Aorta (tissue), 5 donors: ENCODE data around the gene DHCR24. TPM values are rescaled to one million over a fixed set of nuclear protein-coding genes. Genes with fewer than 3 reads are reported as not detected.
A peak's percentile ranks its signal among the peaks of the same experiment; 100 is the strongest.

Source experiments
- ATAC-seq: fragments of 200-7000 bp; cut with Tn5 transposase; one replicate; pipeline ENCODE4 v1.9.1; 2022; ENCODE audit warnings: moderate library complexity; ENCODE audit not compliant: low FRiP score
- DNase-seq, 2 donors: peaks; one replicate each; pipeline ENCODE4 v3.0.0-alpha.2; 2020
- H3K27ac ChIP-seq, 2 donors: one replicate each; pipeline ENCODE4 v1.5.1; 2013; ENCODE audit warnings: low read length in 2 of 2, mild to moderate bottlenecking in 2 of 2, moderate library complexity in 2 of 2, control low read depth in 1 of 2, inconsistent platforms in 1 of 2, low read depth in 1 of 2
- H3K27me3 ChIP-seq, 2 donors: one replicate each; pipeline ENCODE4 v1.6.1; 2013; ENCODE audit warnings: control low read depth in 1 of 2, low read length in 1 of 2, mild to moderate bottlenecking in 1 of 2, moderate library complexity in 1 of 2; ENCODE audit not compliant: insufficient read depth in 2 of 2, control insufficient read depth in 1 of 2
- H3K36me3 ChIP-seq, 2 donors: one replicate each; pipeline ENCODE4 v1.6.1; 2013; ENCODE audit warnings: control low read depth in 1 of 2, low read length in 1 of 2, mild to moderate bottlenecking in 1 of 2; ENCODE audit not compliant: insufficient read depth in 2 of 2, control insufficient read depth in 1 of 2
- H3K4me1 ChIP-seq, 2 donors: one replicate each; pipeline ENCODE4 v1.6.1; 2013; ENCODE audit warnings: low read length in 2 of 2, control low read depth in 1 of 2, mild to moderate bottlenecking in 1 of 2, moderate library complexity in 1 of 2; ENCODE audit not compliant: insufficient read depth in 2 of 2, control insufficient read depth in 1 of 2
- H3K4me3 ChIP-seq, 2 donors: one replicate each; pipeline ENCODE4 v1.5.1; 2013; ENCODE audit warnings: low read length in 2 of 2, control low read depth in 1 of 2, mild to moderate bottlenecking in 1 of 2
- H3K9me3 ChIP-seq: one replicate; pipeline ENCODE4 v1.6.1; 2013; ENCODE audit warnings: mild to moderate bottlenecking, low read length; ENCODE audit not compliant: control insufficient read depth
- WGBS, 2 donors: extraction: QIAGEN DNeasy Blood & Tissue Kit; methylation state at CpG; one replicate each; pipeline ENCODE4 v1.1.7; 2013; 5-methylcytosine and 5-hydroxymethylcytosine counted together
- intact Hi-C, 2 donors: fragments of 100-400 bp; cut with DNase I; formaldehyde crosslinking; loops; one replicate each; pipeline versions ENCODE4 v1.14.2 to v1.15.0; 2022
- polyA plus RNA-seq, 2 donors: library from polyadenylated mRNA; stranded (reverse); fragments of 200-250 nt; gene quantifications; one replicate each; pipeline ENCODE4 v1.2.3, GENCODE V29; 2013
- total RNA-seq, 2 donors: library from RNA; stranded (reverse); fragmentation: NEBNext Ultra II Directional; extraction: Animal tissue kit (Norgen Biotek cat#: 25700); gene quantifications; one replicate each; pipeline ENCODE4 v1.2.1, GENCODE V29; 2021
- donor health status: healthy with polysubstance abuse.
- donor health status: Bipolar disorder and iron deficiency.
- donor health status: DM: no; HTN: no; CAD: no.
- donor health status: DM: no; HTN: no; CAD: no.
- donor health status: DM: yes; HTN: yes; CAD: no.

Gene DHCR24
- total and polyA plus RNA-seq, 4 donors, result 5.1 to 29.6 (median 16.0) TPM

DNA sequence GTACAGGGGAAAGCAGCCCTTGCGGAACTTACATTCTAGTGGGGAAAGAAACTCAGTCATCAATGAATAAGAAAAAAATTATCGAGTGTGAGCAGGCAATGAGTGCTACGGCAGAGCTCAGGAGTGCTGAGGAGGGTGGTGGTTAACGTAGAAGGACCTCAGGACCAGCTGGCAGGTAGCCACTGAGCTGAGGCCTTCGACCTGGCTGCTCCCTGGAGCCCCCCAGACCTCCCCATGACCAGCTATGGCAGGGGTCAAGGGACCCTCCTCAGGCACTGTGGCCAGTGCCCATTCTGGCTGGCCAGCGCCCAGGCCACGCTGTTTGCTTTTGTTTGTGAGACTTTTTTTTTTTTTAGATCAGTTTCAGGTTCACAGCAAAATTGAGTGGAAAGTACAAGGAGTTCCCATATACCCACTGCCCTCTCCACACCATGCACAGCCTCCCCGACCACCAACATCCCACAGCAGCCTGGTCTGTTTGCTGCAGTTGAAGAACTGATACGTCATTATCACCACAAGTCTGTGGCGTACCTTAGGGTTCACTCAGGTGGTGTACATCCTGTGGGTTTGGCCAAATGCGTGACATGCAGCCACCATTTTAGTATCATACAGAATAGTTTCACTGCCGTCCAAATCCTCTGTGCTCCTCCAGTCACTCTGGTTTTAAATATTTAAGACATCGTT lies 74.1 kb downstream of the DHCR24 start:
- Histone ChIP-seq H3K27me3 (no peaks in the 10 kb centered on the region), H3K27ac (no peak overlapping the region), H3K9me3 (no peaks in the 10 kb centered on the region), H3K4me1 (no peaks in the 10 kb centered on the region), H3K4me3 (no peak overlapping the region), H3K36me3 (no peaks in the 10 kb centered on the region)
- DNase-seq (no peak), ATAC-seq (no peak)
- intact Hi-C loops, result loop anchor here (5.0 to 10.0 kb wide), 3 partner anchors 318 to 738 kb away; no protein-coding TSS in a partner anchor
- WGBS, 2 donors, result 81% methylated on average over 13 of the region's 13 CpGs

DNA sequence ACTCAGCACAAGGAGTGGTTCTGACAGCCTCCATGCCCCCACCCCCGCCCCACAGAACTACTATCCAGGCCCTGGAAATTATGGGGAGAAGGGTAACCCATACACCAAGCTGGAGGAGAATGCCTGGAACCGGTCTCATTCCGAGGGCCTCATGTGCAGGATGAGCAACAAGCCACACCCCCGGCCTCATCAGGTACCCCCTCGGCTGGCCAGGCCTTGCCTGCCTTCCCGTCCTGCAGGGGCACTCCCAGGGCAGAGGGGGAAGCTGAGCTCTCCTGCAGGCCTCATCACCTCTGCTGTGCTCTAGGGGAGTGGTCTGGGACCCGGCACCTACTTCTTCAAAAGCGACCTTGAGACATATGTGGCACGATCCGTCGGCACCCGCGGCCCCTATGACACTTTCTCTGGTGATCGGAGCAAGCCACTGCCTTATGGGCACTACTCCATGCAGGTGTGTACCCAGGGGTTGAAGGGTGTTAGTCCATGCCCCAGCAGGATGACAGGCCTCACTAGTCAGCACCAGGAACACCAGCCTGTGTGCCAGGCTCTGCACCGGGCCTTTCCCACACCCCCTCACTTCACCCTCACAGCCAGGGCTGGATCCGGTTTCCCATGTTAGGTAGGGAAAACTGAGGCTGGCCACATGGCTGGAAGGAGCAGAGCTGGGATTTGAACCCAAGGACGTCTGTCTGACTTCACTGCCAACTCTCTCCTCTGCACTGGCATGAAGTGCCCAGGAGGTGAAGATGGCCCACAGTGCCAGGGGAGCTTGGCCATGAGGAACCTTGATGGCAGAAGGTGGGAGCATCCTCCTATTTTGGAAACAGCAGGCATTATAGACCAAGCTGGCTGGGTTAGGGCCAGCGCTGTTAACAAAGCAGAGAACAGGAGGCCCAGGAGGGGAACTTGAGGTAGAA lies 75.0 kb downstream of the DHCR24 start:
- 81 to 85% methylated on average over 16 to 18 of the region's 18 CpGs for WGBS, 2 donors
- H3K27ac ChIP-seq, result no peak overlapping the region
- no peaks in the 10 kb centered on the region for H3K4me1 ChIP-seq
- intact Hi-C loops, result loop anchor here (2.0 to 10.0 kb wide), 5 partner anchors 317 to 741 kb away; no protein-coding TSS in a partner anchor
- no peak for ATAC-seq
- no peaks in the 10 kb centered on the region for H3K27me3 ChIP-seq
- H3K9me3 ChIP-seq, result no peaks in the 10 kb centered on the region
- H3K36me3 ChIP-seq, result no peaks in the 10 kb centered on the region
- no peak overlapping the region for H3K4me3 ChIP-seq
- DNase-seq, result no peak

DNA sequence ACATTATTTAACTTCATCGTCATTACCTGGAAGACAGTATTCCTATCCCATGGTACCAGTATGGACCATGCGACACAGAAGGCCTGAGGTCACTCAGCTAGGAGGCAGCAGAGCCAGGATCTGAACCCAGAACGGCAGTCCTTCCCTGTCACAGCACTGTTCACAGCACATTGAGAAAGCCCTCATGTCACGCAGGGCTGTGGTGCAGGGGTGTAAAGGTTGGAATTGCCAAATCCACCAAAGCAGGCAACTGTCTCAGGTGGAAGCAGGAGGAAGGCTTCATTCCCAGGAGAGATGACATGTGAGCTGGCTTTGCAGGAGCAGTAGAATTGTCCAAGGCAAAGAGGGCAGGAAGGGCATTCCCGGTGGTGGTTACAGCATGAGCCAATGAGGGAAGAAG lies 75.9 kb downstream of the DHCR24 start:
- 80 to 89% methylated on average over 5 of the region's 5 CpGs for WGBS, 2 donors
- no peaks in the 10 kb centered on the region for H3K4me1 ChIP-seq
- no peak for DNase-seq
- H3K27me3 ChIP-seq, result no peaks in the 10 kb centered on the region
- ATAC-seq, result no peak
- no peaks in the 10 kb centered on the region for H3K9me3 ChIP-seq
- H3K36me3 ChIP-seq, result no peaks in the 10 kb centered on the region
- intact Hi-C loops, result loop anchor here (2.0 to 10.0 kb wide), 5 partner anchors 316 to 740 kb away; no protein-coding TSS in a partner anchor
- no peak overlapping the region for H3K4me3 ChIP-seq
- no peak overlapping the region for H3K27ac ChIP-seq

DNA sequence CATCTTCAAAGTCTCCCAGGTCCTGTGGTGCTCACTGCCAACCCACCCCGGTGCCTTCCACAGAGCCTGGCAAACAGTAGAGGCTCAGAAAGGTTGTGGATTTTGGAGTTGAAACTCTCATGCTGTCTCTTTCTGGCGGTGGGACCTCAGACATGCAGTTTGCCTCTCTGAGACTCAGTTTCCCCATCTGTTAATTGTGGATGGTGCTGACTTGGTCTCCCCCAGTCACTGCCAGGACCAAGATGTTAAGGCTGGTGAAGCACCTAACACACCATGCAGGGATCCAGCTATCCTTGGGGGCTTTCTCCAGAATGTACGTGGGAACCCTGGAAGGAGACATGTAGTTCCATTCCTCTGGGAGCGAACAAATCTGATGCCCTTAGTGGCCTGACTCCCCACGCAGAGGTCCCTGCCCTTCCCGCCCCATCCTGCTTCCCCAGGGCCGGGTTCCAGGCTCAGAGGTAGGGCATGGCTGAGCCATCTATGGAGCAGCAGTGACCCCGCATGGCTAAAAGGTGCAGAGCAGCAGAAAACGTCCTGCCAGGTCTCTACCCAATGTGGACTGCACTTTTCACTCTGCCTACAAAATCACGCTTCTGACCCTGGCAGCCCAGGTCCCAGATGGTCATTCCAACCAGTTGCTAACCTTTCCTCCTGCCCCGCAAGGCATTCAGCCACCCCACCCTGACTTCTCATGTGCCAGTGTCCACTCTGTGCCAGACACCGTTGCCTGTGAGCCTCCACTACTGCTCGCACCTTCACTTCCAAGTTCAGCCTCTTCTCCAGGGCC lies 76.6 kb downstream of the DHCR24 start:
- no peak overlapping the region for H3K4me3 ChIP-seq
- no peak overlapping the region for H3K27ac ChIP-seq
- H3K36me3 ChIP-seq, result no peaks in the 10 kb centered on the region
- intact Hi-C loops, result loop anchor here (2.0 to 10.0 kb wide), 5 partner anchors 316 to 740 kb away; no protein-coding TSS in a partner anchor
- DNase-seq (peak in 1 of 2 donors; percentile 86), ATAC-seq (peak; percentile 73)
- H3K9me3 ChIP-seq, result no peaks in the 10 kb centered on the region
- no peaks in the 10 kb centered on the region for H3K4me1 ChIP-seq
- WGBS, 2 donors, result 24 to 28% methylated on average over 13 of the region's 13 CpGs
- H3K27me3 ChIP-seq, result no peaks in the 10 kb centered on the region

DNA sequence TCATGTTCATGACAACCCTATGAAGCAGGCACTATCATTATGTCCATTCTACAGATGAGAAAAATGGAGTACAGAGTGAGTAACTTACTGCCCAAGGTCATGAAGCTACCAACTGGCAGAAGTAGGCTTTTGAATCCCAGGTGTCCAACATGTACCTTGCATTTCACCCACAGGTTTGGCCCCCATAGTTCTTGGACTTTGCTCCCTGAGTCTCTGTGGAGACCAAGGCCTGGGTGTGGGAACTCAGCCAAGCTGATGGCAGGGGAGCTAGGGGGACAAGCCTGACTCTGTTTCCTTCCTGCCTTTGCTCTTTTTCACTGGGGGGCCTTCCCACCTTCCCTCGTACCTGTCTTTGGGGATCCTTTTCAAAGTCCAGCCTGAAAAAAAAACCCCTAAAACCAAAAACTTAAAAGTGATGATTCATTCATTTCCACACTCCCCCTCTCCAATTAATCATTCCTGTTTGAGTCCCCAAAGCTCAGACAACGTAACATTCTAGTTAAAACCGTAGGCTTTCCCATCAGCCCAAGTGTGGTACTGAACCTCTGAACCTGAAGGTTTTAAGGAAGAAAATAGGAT lies 77.4 kb downstream of the DHCR24 start:
- no peak overlapping the region for H3K4me3 ChIP-seq
- WGBS, 2 donors, result 60 to 62% methylated on average over 3 of the region's 3 CpGs
- ATAC-seq, result no peak
- H3K27me3 ChIP-seq, result no peaks in the 10 kb centered on the region
- intact Hi-C loops, result loop anchor here (2.0 to 10.0 kb wide), 5 partner anchors 315 to 739 kb away; no protein-coding TSS in a partner anchor
- no peaks in the 10 kb centered on the region for H3K36me3 ChIP-seq
- H3K27ac ChIP-seq, result no peak overlapping the region
- no peak for DNase-seq
- no peaks in the 10 kb centered on the region for H3K4me1 ChIP-seq
- no peaks in the 10 kb centered on the region for H3K9me3 ChIP-seq

GRCh38 chr1:54808443-54809207 lies 78.4 kb downstream of the DHCR24 start:
- H3K9me3 ChIP-seq, result no peaks in the 10 kb centered on the region
- 79 to 88% methylated on average over 12 of the region's 12 CpGs for WGBS, 2 donors
- intact Hi-C loops, result no loop called here
- ATAC-seq (no peak), DNase-seq (no peak)
- no peak overlapping the region for H3K4me3 ChIP-seq
- no peaks in the 10 kb centered on the region for H3K27me3 ChIP-seq
- H3K36me3 ChIP-seq, result no peaks in the 10 kb centered on the region
- H3K4me1 ChIP-seq, result no peaks in the 10 kb centered on the region
- no peak overlapping the region for H3K27ac ChIP-seq

DNA sequence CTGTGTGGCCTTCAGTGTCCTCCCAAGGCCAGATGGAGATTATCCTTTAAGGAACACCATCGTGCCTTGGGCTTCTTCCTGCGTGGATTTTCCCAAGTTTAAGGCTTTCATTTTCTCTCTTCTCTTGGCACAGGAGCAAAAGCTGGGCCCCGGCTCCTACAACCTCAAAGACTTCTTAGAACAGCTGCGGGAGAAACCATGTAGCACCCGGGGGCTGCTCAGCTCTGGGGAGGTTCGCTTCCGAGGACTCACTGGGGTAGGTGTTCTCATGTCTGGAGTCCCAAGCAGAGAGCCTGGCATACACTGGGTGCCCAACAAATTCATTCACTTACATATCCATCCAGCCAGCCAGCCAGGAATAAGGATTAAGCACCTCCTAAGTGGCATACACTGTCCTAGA lies 79.2 kb downstream of the DHCR24 start:
- H3K27me3 ChIP-seq, result no peaks in the 10 kb centered on the region
- no peaks in the 10 kb centered on the region for H3K36me3 ChIP-seq
- intact Hi-C loops, result no loop called here
- no peak for DNase-seq
- 92 to 95% methylated on average over 7 of the region's 7 CpGs for WGBS, 2 donors
- ATAC-seq, result no peak
- no peak overlapping the region for H3K27ac ChIP-seq
- H3K9me3 ChIP-seq, result no peaks in the 10 kb centered on the region
- no peaks in the 10 kb centered on the region for H3K4me1 ChIP-seq
- no peak overlapping the region for H3K4me3 ChIP-seq
